Ascending aorta (tissue), 2 donors: ENCODE measurements around the gene LRRC52. TPM values are rescaled to one million over a fixed set of nuclear protein-coding genes. Genes with fewer than 3 reads are reported as not detected.
"Not testable (repeated sequence)": the region's sequence is repeated elsewhere in the genome, so short reads cannot be mapped to it uniquely, and the experiment has no call there.

Experiments used
- DNase-seq, 2 donors: peaks; one replicate each; pipeline ENCODE4 v3.0.0-alpha.2; 2019; ENCODE audit warnings: low spot score in 2 of 2
- H3K27ac ChIP-seq, 2 donors: fragments of 200-600 bp; sonication (generic); one replicate each; pipeline ENCODE4 v1.5.1; 2016 to 2017; ENCODE audit warnings: mild to moderate bottlenecking in 1 of 2
- H3K27me3 ChIP-seq: fragments of 200-600 bp; sonication (generic); one replicate; pipeline ENCODE4 v1.5.1; 2017
- H3K36me3 ChIP-seq, 2 donors: fragments of 200-600 bp; sonication (generic); one replicate each; pipeline ENCODE4 v1.5.1; 2016
- H3K4me1 ChIP-seq, 2 donors: fragments of 200-600 bp; sonication (generic); one replicate each; pipeline ENCODE4 v1.5.1; 2016 to 2017; ENCODE audit warnings: mild to moderate bottlenecking in 1 of 2
- H3K4me3 ChIP-seq, 2 donors: fragments of 200-600 bp; sonication (generic); one replicate each; pipeline ENCODE4 v1.5.1; 2016 to 2017; ENCODE audit warnings: mild to moderate bottlenecking in 1 of 2
- H3K9me3 ChIP-seq, 2 donors: fragments of 200-600 bp; sonication (generic); one replicate each; pipeline ENCODE4 v1.5.1; 2016
- intact Hi-C: fragments of 100-400 bp; cut with DNase I; formaldehyde crosslinking; loops from one replicate; pipeline ENCODE4 v1.15.1; 2023
- total RNA-seq: library from RNA; depleted of rRNA; stranded (reverse); fragments of >200 nt; gene quantifications from one replicate; pipeline ENCODE4 v1.1.0, GENCODE V29; 2016
- TF ChIP-seq, protein P1 (sequence below), 3 experiments: fragments of 200-600 bp in 2 of 3; fragments of 450-650 bp in 1 of 3; sonication (generic) in 2 of 3; IDR thresholded peaks; one replicate each; pipeline ENCODE4 v1.5.1; 2016 to 2019; ENCODE audit warnings: antibody characterized with exemption in 3 of 3, mild to moderate bottlenecking in 1 of 3, moderate library complexity in 1 of 3

LRRC52 gene
- total RNA-seq, 1 donor from 2014 or later: not detected

DNA sequence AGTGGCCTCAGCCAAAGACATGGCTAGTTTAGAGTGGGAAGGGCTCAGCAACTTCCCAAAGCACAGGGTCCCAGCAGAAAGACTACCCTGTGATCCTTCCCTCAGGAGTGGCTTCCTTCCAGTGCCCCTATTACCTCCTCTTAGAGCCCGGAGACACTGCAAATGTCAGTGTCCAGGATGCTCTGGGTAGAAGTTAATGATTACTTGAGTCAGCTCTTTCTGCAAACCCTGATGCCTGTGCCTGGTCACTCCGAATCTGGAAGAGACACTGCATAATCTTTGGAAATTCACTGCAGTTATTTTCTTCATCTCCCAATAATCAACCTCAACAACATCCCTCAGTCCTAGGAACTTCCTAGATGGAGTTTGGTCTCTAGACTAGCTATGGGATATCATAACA, 60.0 kb downstream of the LRRC52 start:
- no peak for DNase-seq
- no peak overlapping the region for H3K4me3 ChIP-seq
- no peaks in the 10 kb centered on the region for H3K4me1 ChIP-seq
- TF ChIP-seq, protein P1, sequence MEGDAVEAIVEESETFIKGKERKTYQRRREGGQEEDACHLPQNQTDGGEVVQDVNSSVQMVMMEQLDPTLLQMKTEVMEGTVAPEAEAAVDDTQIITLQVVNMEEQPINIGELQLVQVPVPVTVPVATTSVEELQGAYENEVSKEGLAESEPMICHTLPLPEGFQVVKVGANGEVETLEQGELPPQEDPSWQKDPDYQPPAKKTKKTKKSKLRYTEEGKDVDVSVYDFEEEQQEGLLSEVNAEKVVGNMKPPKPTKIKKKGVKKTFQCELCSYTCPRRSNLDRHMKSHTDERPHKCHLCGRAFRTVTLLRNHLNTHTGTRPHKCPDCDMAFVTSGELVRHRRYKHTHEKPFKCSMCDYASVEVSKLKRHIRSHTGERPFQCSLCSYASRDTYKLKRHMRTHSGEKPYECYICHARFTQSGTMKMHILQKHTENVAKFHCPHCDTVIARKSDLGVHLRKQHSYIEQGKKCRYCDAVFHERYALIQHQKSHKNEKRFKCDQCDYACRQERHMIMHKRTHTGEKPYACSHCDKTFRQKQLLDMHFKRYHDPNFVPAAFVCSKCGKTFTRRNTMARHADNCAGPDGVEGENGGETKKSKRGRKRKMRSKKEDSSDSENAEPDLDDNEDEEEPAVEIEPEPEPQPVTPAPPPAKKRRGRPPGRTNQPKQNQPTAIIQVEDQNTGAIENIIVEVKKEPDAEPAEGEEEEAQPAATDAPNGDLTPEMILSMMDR (IDR thresholded peaks at IDR 0.05): no peak
- no peak overlapping the region for H3K27ac ChIP-seq
- intact Hi-C loops: no loop called here
- H3K9me3 ChIP-seq: no peaks in the 10 kb centered on the region
- H3K27me3 ChIP-seq: no peaks in the 10 kb centered on the region
- no peaks in the 10 kb centered on the region for H3K36me3 ChIP-seq

DNA sequence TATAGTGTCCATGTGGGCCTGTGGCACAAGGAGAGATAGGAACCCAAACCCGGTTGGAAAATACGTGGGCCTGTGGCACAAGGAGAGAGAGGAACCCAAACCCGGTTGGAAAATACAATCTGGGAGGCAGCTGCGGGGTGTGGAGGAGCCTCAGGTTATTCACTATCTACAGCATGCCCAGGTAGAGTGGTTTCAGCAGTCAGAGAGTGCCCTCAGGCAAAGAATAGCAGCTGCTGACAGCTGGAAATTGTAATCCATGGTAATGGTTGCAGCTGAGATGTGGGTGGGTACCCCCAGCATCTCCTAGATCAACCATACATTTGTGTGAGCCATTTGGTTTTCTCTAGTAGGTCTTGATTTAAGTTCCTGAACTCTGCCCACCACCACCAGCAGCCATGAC, 61.4 kb downstream of the LRRC52 start:
- Histone ChIP-seq H3K27ac (no peak overlapping the region), H3K4me1 (no peaks in the 10 kb centered on the region), H3K9me3 (no peaks in the 10 kb centered on the region), H3K27me3 (no peaks in the 10 kb centered on the region), H3K4me3 (no peak overlapping the region), H3K36me3 (no peaks in the 10 kb centered on the region)
- DNase-seq: no peak
- intact Hi-C loops: no loop called here
- TF ChIP-seq, protein P1 (IDR thresholded peaks at IDR 0.05): no peak

DNA sequence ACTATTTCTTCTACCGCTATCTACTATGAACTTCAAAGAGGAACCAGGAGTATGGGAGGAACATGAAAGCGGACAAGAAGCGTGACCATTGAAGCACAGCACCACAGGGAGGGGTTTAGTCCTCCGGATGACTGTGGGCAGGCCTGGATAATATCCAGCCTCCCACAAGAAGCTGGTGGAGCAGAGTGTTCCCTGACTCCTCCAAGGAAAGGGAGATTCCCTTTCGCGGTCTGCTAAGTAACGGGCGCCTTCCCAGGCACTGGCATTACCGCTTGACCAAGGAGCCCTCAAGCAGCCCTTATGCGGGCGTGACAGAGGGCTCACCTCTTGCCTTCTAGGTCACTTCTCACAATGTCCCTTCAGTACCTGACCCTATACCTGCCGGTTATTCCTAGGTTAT, 62.9 kb downstream of the LRRC52 start:
- not testable (repeated sequence) for H3K36me3 ChIP-seq

DNA sequence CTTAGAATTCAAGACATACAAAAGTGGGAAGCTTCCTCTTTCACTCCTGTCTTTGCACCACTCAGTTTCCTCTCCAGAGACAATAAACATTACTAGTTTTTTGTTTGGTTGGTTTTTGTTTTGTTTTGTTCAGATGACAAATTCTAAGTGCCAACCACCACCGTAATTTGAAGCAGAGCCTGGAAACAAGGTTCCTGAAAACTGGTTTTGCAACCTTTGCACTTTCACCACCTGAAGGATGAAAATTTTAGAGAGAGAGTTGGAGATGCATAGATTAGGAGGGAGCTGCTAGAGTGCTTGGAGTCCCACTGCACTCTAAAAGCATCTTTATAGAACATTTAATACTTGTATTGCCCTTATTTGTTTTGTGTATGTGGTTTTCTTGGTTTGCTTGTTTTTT, 67.1 kb downstream of the LRRC52 start:
- H3K4me3 ChIP-seq: no peak overlapping the region
- TF ChIP-seq, protein P1 (IDR thresholded peaks at IDR 0.05): no peak
- H3K9me3 ChIP-seq: no peaks in the 10 kb centered on the region
- H3K27ac ChIP-seq: no peak overlapping the region
- DNase-seq: no peak
- intact Hi-C loops: no loop called here
- H3K4me1 ChIP-seq: no peaks in the 10 kb centered on the region
- no peaks in the 10 kb centered on the region for H3K36me3 ChIP-seq
- H3K27me3 ChIP-seq: no peaks in the 10 kb centered on the region

More for the DNA sequence above, 62.9 kb downstream of the LRRC52 start:
- DNase-seq, intact Hi-C loops, H3K4me3 ChIP-seq, H3K9me3 ChIP-seq, H3K4me1 ChIP-seq, H3K27ac ChIP-seq, H3K27me3 ChIP-seq: not testable (repeated sequence)

DNA sequence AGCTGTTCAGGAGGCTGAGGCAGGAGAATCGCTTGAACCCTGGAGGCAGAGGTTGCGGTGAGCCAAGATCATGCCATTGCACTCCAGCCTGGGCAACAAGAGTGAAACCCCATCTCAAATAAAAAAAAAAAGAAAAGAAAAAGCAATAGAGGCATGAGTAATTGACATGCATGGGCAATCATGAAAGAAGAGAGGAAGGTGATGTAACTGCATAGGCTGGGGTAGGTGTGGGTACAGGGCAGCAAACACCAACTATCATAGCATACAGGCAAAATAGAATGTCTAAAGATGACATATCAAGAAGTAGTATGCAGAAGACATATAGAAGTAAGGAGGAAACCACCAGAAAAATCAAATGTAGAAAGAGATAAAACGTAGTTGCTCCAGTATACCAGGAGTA, 68.3 kb downstream of the LRRC52 start:
- no peaks in the 10 kb centered on the region for H3K36me3 ChIP-seq
- no peaks in the 10 kb centered on the region for H3K4me1 ChIP-seq
- no peak for DNase-seq
- intact Hi-C loops: no loop called here
- no peaks in the 10 kb centered on the region for H3K9me3 ChIP-seq
- TF ChIP-seq, protein P1 (IDR thresholded peaks at IDR 0.05): no peak
- no peaks in the 10 kb centered on the region for H3K27me3 ChIP-seq
- no peak overlapping the region for H3K27ac ChIP-seq
- H3K4me3 ChIP-seq: no peak overlapping the region

Other genes starting within 250 kb of the LRRC52 start
- 1.7 TPM for gene LMX1A, start 187.3 kb upstream of the LRRC52 start, total RNA-seq
- not detected for gene RXRG, start 98.9 kb upstream of the LRRC52 start, total RNA-seq
- 177 TPM for gene MGST3, start 87.2 kb downstream of the LRRC52 start, total RNA-seq
- 58.0 TPM for gene ALDH9A1, start 154.6 kb downstream of the LRRC52 start, total RNA-seq
- gene TMCO1, start 224.9 kb downstream of the LRRC52 start, total RNA-seq: 9.9 TPM